GM12878 (cell line): ENCODE measurements around the gene RNU6-9. TPM values are rescaled to one million over a fixed set of nuclear protein-coding genes. Genes with fewer than 3 reads are reported as not detected.
A peak's percentile ranks its signal among the peaks of the same experiment; 100 is the strongest.

Experiments used
- ATF7 ChIP-seq: fragments of 450-650 bp; IDR thresholded peaks from 2 replicates; pipeline ENCODE4 v1.6.1; 2016; ENCODE audit warnings: low read depth, mild to moderate bottlenecking
- BCL11A ChIP-seq: IDR thresholded peaks from 2 replicates; pipeline ENCODE4 v1.6.1; 2011; ENCODE audit warnings: low read depth, low read length
- CBX5 ChIP-seq: sonication (generic); IDR thresholded peaks from 2 replicates; pipeline ENCODE4 v1.6.1; 2016; ENCODE audit warnings: low read depth, moderate library complexity, mild to moderate bottlenecking, inconsistent platforms
- CREB1 ChIP-seq: IDR thresholded peaks from 2 replicates; pipeline ENCODE4 v1.6.1; 2012; ENCODE audit warnings: low read depth, mild to moderate bottlenecking, inconsistent platforms
- ESRRA ChIP-seq: IDR thresholded peaks from 2 replicates; pipeline ENCODE4 v1.6.1; 2012; ENCODE audit warnings: mild to moderate bottlenecking, low read length, improper control_type of control experiment
- FOXM1 ChIP-seq: IDR thresholded peaks from 2 replicates; pipeline ENCODE4 v1.6.1; 2012; ENCODE audit warnings: low read depth, mild to moderate bottlenecking, inconsistent platforms, low read length, moderate library complexity
- HDAC2 ChIP-seq: fragments of 200-600 bp; sonication (generic); IDR thresholded peaks from 2 replicates; pipeline ENCODE4 v1.6.1; 2017
- KDM1A ChIP-seq: fragments of 200-600 bp; sonication (generic); IDR thresholded peaks from 2 replicates; pipeline ENCODE4 v1.6.1; 2016; ENCODE audit warnings: borderline replicate concordance
- MEF2A ChIP-seq: IDR thresholded peaks from 2 replicates; pipeline ENCODE4 v1.6.1; 2011; ENCODE audit warnings: low read depth, mild to moderate bottlenecking, low read length, moderate library complexity; ENCODE audit not compliant: insufficient read depth
- MTA2 ChIP-seq: fragments of 450-650 bp; IDR thresholded peaks from 2 replicates; pipeline ENCODE4 v1.6.1; 2016; ENCODE audit warnings: low read depth, mild to moderate bottlenecking, moderate library complexity
- MTA3 ChIP-seq: IDR thresholded peaks from 2 replicates; pipeline ENCODE4 v1.6.1; 2012; ENCODE audit warnings: low read length, inconsistent platforms, borderline replicate concordance
- NBN ChIP-seq: fragments of 450-650 bp; IDR thresholded peaks from 2 replicates; pipeline ENCODE4 v1.6.1; 2016
- NFIC ChIP-seq: IDR thresholded peaks from 2 replicates; pipeline ENCODE4 v1.6.1; 2012; ENCODE audit warnings: low read depth, mild to moderate bottlenecking, inconsistent platforms, low read length, moderate library complexity
- NR2C1 ChIP-seq: fragments of 450-650 bp; IDR thresholded peaks from 2 replicates; pipeline ENCODE4 v1.6.1; 2017; ENCODE audit warnings: antibody characterized with exemption, mild to moderate bottlenecking, moderate library complexity
- PAX8 ChIP-seq: fragments of 450-650 bp; IDR thresholded peaks from 2 replicates; pipeline ENCODE4 v1.6.1; 2017; ENCODE audit warnings: mild to moderate bottlenecking, moderate library complexity
- PML ChIP-seq: IDR thresholded peaks from 2 replicates; pipeline ENCODE4 v1.6.1; 2012; ENCODE audit warnings: low read length, inconsistent platforms
- RCOR1 ChIP-seq: conservative IDR thresholded peaks from 2 replicates; pipeline ENCODE4 v1.6.1; 2012; ENCODE audit warnings: low read depth, low read length, improper control_type of control experiment
- RELA ChIP-seq: fragments of 450-650 bp; IDR thresholded peaks from 2 replicates; pipeline ENCODE4 v1.8.0; 2014; ENCODE audit warnings: borderline replicate concordance; ENCODE audit not compliant: partially characterized antibody
- REST ChIP-seq: IDR thresholded peaks from 2 replicates; pipeline ENCODE4 v1.6.1; 2012; ENCODE audit warnings: mild to moderate bottlenecking, low read depth, low read length
- TAF1 ChIP-seq: IDR thresholded peaks from 2 replicates; pipeline ENCODE4 v1.6.1; 2011; ENCODE audit warnings: mild to moderate bottlenecking, low read depth, low read length, borderline replicate concordance
- polyA plus RNA-seq, 11 experiments: library from polyadenylated mRNA; depleted of rRNA in 4 of 11; unstranded in 6 of 11; stranded (reverse) in 5 of 11; fragments of >200 nt; fragmentation: Nextera tagmentation in 4 of 11; fragmentation: Illumina TruSeq in 1 of 11; extraction: Ambion mirVana in 4 of 11; extraction: Trizol in 1 of 11; gene quantifications; 1 replicate in 1 of 11; 2 replicates in 10 of 11; pipeline versions ENCODE4 v1.2.1 to v1.2.3, GENCODE V29; 2011 to 2016; ENCODE audit warnings: inconsistent platforms in 2 of 11, missing spikeins in 2 of 11, low read depth in 1 of 11
- total RNA-seq, 4 experiments: library from RNA; depleted of rRNA in 3 of 4; stranded (reverse); fragments of >200 nt in 3 of 4; fragmentation: Illumina TruSeq in 1 of 4; extraction: Trizol in 1 of 4; gene quantifications; 2 replicates each; pipeline versions ENCODE4 v1.2.1 to v1.2.3, GENCODE V29; 2013 to 2021
- TF ChIP-seq, protein P1 (sequence below): IDR thresholded peaks from 2 replicates; pipeline ENCODE4 v1.6.1; 2011; ENCODE audit warnings: borderline replicate concordance, low read depth, mild to moderate bottlenecking, moderate library complexity, low read length; ENCODE audit not compliant: insufficient read depth, poor library complexity, severe bottlenecking
- TF ChIP-seq, protein P2 (sequence below): fragments of 450-650 bp; formaldehyde crosslinking; IDR thresholded peaks from 2 replicates; pipeline ENCODE4 v1.4.0; 2020; ENCODE audit warnings: mild to moderate bottlenecking, moderate library complexity
- TF ChIP-seq, protein P3 (sequence below), 3 experiments: IDR thresholded peaks in 2 of 3; conservative IDR thresholded peaks in 1 of 3; 2 replicates each; pipeline ENCODE4 v1.5.1; 2011; ENCODE audit warnings: low read depth in 3 of 3, low read length in 3 of 3, mild to moderate bottlenecking in 3 of 3, control low read depth in 2 of 3, moderate library complexity in 2 of 3, inconsistent platforms in 1 of 3, mixed read lengths in 1 of 3; ENCODE audit not compliant: control insufficient read depth in 2 of 3, insufficient read depth in 1 of 3; ENCODE audit errors: extremely low read depth in 1 of 3

Gene RNU6-9
- total and polyA plus RNA-seq, 10 of the 15 experiments (the other 5 are each of a cell fraction or from before 2014, with no cell fraction given): not detected

GRCh38 chr19:924553-925086, 31.3 kb downstream of the RNU6-9 start (continued):
- TF ChIP-seq MTA2 (no peak), NFIC (no peak), KDM1A (no peak), FOXM1 (no peak), CREB1 (no peak), MEF2A (no peak), CBX5 (no peak), NBN (peak; percentile 21; the same call in 1 of the 2 replicates), HDAC2 (no peak), ESRRA (no peak), ATF7 (no peak), MTA3 (no peak), NR2C1 (no peak), REST (no peak), BCL11A (no peak), TAF1 (no peak), PML (no peak), PAX8 (no peak), RELA (no peak), RCOR1 (no peak)
- TF ChIP-seq, protein P1, sequence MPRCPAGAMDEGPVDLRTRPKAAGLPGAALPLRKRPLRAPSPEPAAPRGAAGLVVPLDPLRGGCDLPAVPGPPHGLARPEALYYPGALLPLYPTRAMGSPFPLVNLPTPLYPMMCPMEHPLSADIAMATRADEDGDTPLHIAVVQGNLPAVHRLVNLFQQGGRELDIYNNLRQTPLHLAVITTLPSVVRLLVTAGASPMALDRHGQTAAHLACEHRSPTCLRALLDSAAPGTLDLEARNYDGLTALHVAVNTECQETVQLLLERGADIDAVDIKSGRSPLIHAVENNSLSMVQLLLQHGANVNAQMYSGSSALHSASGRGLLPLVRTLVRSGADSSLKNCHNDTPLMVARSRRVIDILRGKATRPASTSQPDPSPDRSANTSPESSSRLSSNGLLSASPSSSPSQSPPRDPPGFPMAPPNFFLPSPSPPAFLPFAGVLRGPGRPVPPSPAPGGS: no peak
- TF ChIP-seq, protein P2, sequence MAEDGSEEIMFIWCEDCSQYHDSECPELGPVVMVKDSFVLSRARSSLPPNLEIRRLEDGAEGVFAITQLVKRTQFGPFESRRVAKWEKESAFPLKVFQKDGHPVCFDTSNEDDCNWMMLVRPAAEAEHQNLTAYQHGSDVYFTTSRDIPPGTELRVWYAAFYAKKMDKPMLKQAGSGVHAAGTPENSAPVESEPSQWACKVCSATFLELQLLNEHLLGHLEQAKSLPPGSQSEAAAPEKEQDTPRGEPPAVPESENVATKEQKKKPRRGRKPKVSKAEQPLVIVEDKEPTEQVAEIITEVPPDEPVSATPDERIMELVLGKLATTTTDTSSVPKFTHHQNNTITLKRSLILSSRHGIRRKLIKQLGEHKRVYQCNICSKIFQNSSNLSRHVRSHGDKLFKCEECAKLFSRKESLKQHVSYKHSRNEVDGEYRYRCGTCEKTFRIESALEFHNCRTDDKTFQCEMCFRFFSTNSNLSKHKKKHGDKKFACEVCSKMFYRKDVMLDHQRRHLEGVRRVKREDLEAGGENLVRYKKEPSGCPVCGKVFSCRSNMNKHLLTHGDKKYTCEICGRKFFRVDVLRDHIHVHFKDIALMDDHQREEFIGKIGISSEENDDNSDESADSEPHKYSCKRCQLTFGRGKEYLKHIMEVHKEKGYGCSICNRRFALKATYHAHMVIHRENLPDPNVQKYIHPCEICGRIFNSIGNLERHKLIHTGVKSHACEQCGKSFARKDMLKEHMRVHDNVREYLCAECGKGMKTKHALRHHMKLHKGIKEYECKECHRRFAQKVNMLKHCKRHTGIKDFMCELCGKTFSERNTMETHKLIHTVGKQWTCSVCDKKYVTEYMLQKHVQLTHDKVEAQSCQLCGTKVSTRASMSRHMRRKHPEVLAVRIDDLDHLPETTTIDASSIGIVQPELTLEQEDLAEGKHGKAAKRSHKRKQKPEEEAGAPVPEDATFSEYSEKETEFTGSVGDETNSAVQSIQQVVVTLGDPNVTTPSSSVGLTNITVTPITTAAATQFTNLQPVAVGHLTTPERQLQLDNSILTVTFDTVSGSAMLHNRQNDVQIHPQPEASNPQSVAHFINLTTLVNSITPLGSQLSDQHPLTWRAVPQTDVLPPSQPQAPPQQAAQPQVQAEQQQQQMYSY (CRISPR knock-in tag): no peak
- TF ChIP-seq, protein P3, sequence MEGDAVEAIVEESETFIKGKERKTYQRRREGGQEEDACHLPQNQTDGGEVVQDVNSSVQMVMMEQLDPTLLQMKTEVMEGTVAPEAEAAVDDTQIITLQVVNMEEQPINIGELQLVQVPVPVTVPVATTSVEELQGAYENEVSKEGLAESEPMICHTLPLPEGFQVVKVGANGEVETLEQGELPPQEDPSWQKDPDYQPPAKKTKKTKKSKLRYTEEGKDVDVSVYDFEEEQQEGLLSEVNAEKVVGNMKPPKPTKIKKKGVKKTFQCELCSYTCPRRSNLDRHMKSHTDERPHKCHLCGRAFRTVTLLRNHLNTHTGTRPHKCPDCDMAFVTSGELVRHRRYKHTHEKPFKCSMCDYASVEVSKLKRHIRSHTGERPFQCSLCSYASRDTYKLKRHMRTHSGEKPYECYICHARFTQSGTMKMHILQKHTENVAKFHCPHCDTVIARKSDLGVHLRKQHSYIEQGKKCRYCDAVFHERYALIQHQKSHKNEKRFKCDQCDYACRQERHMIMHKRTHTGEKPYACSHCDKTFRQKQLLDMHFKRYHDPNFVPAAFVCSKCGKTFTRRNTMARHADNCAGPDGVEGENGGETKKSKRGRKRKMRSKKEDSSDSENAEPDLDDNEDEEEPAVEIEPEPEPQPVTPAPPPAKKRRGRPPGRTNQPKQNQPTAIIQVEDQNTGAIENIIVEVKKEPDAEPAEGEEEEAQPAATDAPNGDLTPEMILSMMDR (IDR thresholded peaks at IDR 0.05 in 2 of 3, conservative IDR thresholded peaks at IDR 0.05 in 1 of 3; ENCODE audit: control insufficient read depth in 2 of 3, extremely low read depth in 1 of 3, insufficient read depth in 1 of 3, low read depth in 3 of 3, low read length in 3 of 3): no peak
